Activated naive CD4-positive, alpha-beta T cell treated with anti-CD3 and anti-CD28 coated beads, Interleukin-2, amount 50 U/mL, for 72 hours (primary cell): ENCODE measurements around the gene CFHR4. TPM values are rescaled to one million over a fixed set of nuclear protein-coding genes. Genes with fewer than 3 reads are reported as not detected.
A peak's percentile ranks its signal among the peaks of the same experiment; 100 is the strongest.
"Not testable (repeated sequence)": the region's sequence is repeated elsewhere in the genome, so short reads cannot be mapped to it uniquely, and the experiment has no call there.

Experiments
- ATAC-seq, 2 donors: fragments of 150-1000 bp; cut with Tn5 transposase; 2 replicates each; pipeline ENCODE4 v1.10.0; 2021; ENCODE audit warnings: mild to moderate bottlenecking in 2 of 2, moderate library complexity in 2 of 2
- DNase-seq, 2 donors: peaks; one replicate each; pipeline ENCODE4 v3.0.0; 2021 to 2022; ENCODE audit warnings: low spot score in 2 of 2
- H3K27ac Mint-ChIP-seq, 2 donors: one replicate each; pipeline ENCODE4 v1.8.0; 2022; ENCODE audit warnings: mild to moderate bottlenecking in 2 of 2, mixed read lengths in 2 of 2
- H3K36me3 Mint-ChIP-seq, 2 donors: one replicate each; pipeline ENCODE4 v1.8.0; 2022; ENCODE audit warnings: mixed read lengths in 2 of 2
- H3K9me3 Mint-ChIP-seq, 2 donors: one replicate each; pipeline ENCODE4 v1.8.0; 2022; ENCODE audit warnings: mixed read lengths in 2 of 2
- total RNA-seq, 2 donors: library from RNA; stranded (reverse); gene quantifications; one replicate each; pipeline ENCODE4 v1.2.3, GENCODE V29; 2022

Gene CFHR4
- total RNA-seq, 2 donors from 2014 or later, result not detected

- no peaks in the 10 kb centered on the region for H3K9me3 Mint-ChIP-seq
- ATAC-seq (no peak), DNase-seq (no peak)
- H3K27ac Mint-ChIP-seq, result no peak overlapping the region
- no peaks in the 10 kb centered on the region for H3K36me3 Mint-ChIP-seq
Measured at GRCh38 chr1:196910215-196910614, 22.4 kb downstream of the CFHR4 start.

GRCh38 chr1:196912283-196912682, 24.4 kb downstream of the CFHR4 start:
- H3K36me3 Mint-ChIP-seq, H3K27ac Mint-ChIP-seq, ATAC-seq, H3K9me3 Mint-ChIP-seq, DNase-seq: not testable (repeated sequence)

GRCh38 chr1:196926839-196927238, 39.0 kb downstream of the CFHR4 start:
- not testable (repeated sequence) for ATAC-seq, DNase-seq, H3K27ac Mint-ChIP-seq, H3K36me3 Mint-ChIP-seq
- H3K9me3 Mint-ChIP-seq, result peaks cover 11 to 13% of the 10 kb centered on the region in 2 donors

- H3K27ac Mint-ChIP-seq, H3K9me3 Mint-ChIP-seq, DNase-seq, H3K36me3 Mint-ChIP-seq, ATAC-seq: not testable (repeated sequence)
Measured at GRCh38 chr1:196932853-196933252, 45.0 kb downstream of the CFHR4 start.

- Mint-ChIP-seq H3K9me3 (peaks cover 5 to 7% of the 10 kb centered on the region in 2 donors), H3K36me3 (no peaks in the 10 kb centered on the region), H3K27ac (no peak overlapping the region)
- DNase-seq, result peak in 1 of 2 donors; percentile 54
- no peak for ATAC-seq
Measured at GRCh38 chr1:196933531-196934189, 45.8 kb downstream of the CFHR4 start.

- peaks cover 0 to 14% of the 10 kb centered on the region in 2 donors for H3K9me3 Mint-ChIP-seq
- not testable (repeated sequence) for ATAC-seq
Measured at GRCh38 chr1:196941474-196941873, 53.6 kb downstream of the CFHR4 start.

GRCh38 chr1:196943568-196943967, 55.7 kb downstream of the CFHR4 start, which contains the start of gene CFHR2:
CFHR2 (plus strand) TSS chr1:196943738; CDS start chr1:196943881, 143 bp downstream.
- DNase-seq, H3K36me3 Mint-ChIP-seq, ATAC-seq, H3K27ac Mint-ChIP-seq: not testable (repeated sequence)
- peaks cover 0 to 13% of the 10 kb centered on the region in 2 donors for H3K9me3 Mint-ChIP-seq

More at GRCh38 chr1:196941474-196941873, 53.6 kb downstream of the CFHR4 start:
- not testable (repeated sequence) for H3K27ac Mint-ChIP-seq, DNase-seq, H3K36me3 Mint-ChIP-seq

- Mint-ChIP-seq H3K36me3 (no peaks in the 10 kb centered on the region), H3K9me3 (peaks cover 0 to 7% of the 10 kb centered on the region in 2 donors), H3K27ac (no peak overlapping the region)
- ATAC-seq, result no peak
- DNase-seq, result no peak
Measured at GRCh38 chr1:196951711-196952394, 64.0 kb downstream of the CFHR4 start.

- ATAC-seq (no peak), DNase-seq (no peak)
- Mint-ChIP-seq H3K9me3 (peaks cover 0 to 7% of the 10 kb centered on the region in 2 donors), H3K36me3 (no peaks in the 10 kb centered on the region), H3K27ac (no peak overlapping the region)
Measured at GRCh38 chr1:196954778-196955177, 66.9 kb downstream of the CFHR4 start.

GRCh38 chr1:196955926-196956325, 68.1 kb downstream of the CFHR4 start:
- Mint-ChIP-seq H3K27ac (no peak overlapping the region), H3K36me3 (no peaks in the 10 kb centered on the region), H3K9me3 (peaks cover 0 to 7% of the 10 kb centered on the region in 2 donors)
- DNase-seq, result no peak
- ATAC-seq, result no peak

- no peaks in the 10 kb centered on the region for H3K9me3 Mint-ChIP-seq
- no peak for ATAC-seq
- no peak overlapping the region for H3K27ac Mint-ChIP-seq
- no peak for DNase-seq
- no peaks in the 10 kb centered on the region for H3K36me3 Mint-ChIP-seq
Measured at GRCh38 chr1:196960854-196961253, 73.0 kb downstream of the CFHR4 start.

Other genes starting within 250 kb of the CFHR4 start
- gene CFH, start 236.0 kb upstream of the CFHR4 start, total RNA-seq, result under 1 TPM in 1 of 2 donors, not detected in 1; 0.34 TPM
- gene CFHR3, start 113.2 kb upstream of the CFHR4 start, total RNA-seq, result not detected
- not detected for gene CFHR1, start 68.3 kb upstream of the CFHR4 start, total RNA-seq
- gene CFHR2, start 55.7 kb downstream of the CFHR4 start, total RNA-seq, result not detected
- gene CFHR5, start 89.5 kb downstream of the CFHR4 start, total RNA-seq, result not detected
- gene F13B, start 179.2 kb downstream of the CFHR4 start, total RNA-seq, result not detected